ENCODE measurements around the gene IPO13.

DNA sequence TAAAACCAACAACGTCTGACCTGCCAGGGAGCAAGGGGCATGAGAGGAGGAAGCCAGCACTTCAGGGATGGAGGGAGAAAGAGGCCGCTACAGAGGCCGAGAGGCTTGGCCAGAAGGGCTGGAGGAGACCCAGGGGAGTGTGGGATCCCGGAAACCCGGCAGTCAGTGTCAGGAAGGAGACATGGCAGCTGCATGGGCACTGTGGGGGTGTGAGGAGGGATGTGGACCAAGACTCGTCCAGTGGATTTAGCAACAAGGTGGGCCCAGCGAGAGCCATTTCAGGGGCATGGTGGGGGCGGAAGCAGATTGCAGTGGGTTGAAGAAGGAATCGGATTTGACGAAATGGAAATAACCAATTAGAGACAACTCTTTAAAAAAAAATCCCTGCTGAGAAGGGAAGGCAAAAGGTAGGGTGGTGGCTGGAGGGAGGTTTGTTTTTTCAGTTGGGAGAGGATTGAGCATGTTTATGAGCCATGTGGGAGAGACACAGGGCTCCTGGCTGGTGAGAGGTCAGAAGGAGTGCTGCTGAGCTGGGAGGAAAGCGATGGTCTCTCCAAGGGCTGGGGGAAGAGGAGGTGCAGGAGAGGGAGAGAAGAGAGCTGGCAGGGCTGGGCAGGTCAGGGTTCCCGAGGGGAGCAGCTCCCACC, 36.6 kb downstream of the IPO13 start:
- TF ChIP-seq, protein P1, sequence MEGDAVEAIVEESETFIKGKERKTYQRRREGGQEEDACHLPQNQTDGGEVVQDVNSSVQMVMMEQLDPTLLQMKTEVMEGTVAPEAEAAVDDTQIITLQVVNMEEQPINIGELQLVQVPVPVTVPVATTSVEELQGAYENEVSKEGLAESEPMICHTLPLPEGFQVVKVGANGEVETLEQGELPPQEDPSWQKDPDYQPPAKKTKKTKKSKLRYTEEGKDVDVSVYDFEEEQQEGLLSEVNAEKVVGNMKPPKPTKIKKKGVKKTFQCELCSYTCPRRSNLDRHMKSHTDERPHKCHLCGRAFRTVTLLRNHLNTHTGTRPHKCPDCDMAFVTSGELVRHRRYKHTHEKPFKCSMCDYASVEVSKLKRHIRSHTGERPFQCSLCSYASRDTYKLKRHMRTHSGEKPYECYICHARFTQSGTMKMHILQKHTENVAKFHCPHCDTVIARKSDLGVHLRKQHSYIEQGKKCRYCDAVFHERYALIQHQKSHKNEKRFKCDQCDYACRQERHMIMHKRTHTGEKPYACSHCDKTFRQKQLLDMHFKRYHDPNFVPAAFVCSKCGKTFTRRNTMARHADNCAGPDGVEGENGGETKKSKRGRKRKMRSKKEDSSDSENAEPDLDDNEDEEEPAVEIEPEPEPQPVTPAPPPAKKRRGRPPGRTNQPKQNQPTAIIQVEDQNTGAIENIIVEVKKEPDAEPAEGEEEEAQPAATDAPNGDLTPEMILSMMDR (IDR thresholded peaks at IDR 0.05; ENCODE audit: borderline replicate concordance, extremely low read depth, low read length, poor library complexity, severe bottlenecking), result no peak
- TF ChIP-seq EZH2 (IDR thresholded peaks at IDR 0.05; ENCODE audit: borderline replicate concordance, low read depth, low read length, severe bottlenecking), result no peak
